T-cell (primary cell): Measurements from ENCODE around the gene MRPS10. TPM values are rescaled to one million over a fixed set of nuclear protein-coding genes. Genes with fewer than 3 reads are reported as not detected.

ENCODE experiments used
- ATAC-seq, 4 experiments: fragments of 200-7000 bp in 3 of 4; fragments of 150-1000 bp in 1 of 4; cut with Tn5 transposase; replicated peaks in 1 of 4; 1 replicate in 3 of 4; 2 replicates in 1 of 4; pipeline ENCODE4 v1.10.0; 2021; ENCODE audit warnings: moderate library complexity in 3 of 4, mild to moderate bottlenecking in 2 of 4, moderate number of reproducible peaks in 1 of 4
- CTCF ChIA-PET, 2 donors: fragments of 300-600 bp; sonication (Branson Sonifier 250); formaldehyde crosslinking; loops; one replicate each; lab custom pipeline; 2022; ENCODE audit warnings: antibody characterized with exemption in 2 of 2; lab: Charles Lee
- POLR2A ChIA-PET, 2 donors: fragments of 300-600 bp; sonication (Branson Sonifier 250); formaldehyde crosslinking; loops; one replicate each; lab custom pipeline; 2022; ENCODE audit warnings: antibody characterized with exemption in 2 of 2; lab: Charles Lee
- DNase-seq, 35 experiments: peaks; one replicate each; pipeline versions ENCODE4 v3.0.0 to v3.0.0-alpha.2; 2013 to 2023
- H3K27ac ChIP-seq: one replicate; pipeline ENCODE4 v1.5.1; 2013; ENCODE audit warnings: low read length
- H3K27me3 ChIP-seq, 2 experiments: replicated peaks in 1 of 2; 1 replicate in 1 of 2; 2 replicates in 1 of 2; pipeline versions ENCODE4 v1.6.1 to v1.7.0; 2013; ENCODE audit warnings: low read length in 1 of 2, mixed read lengths in 1 of 2; ENCODE audit not compliant: control insufficient read depth in 2 of 2, insufficient read depth in 2 of 2; ENCODE audit errors: extremely low read depth in 1 of 2
- H3K36me3 ChIP-seq, 2 donors: 1 replicate in 1 of 2; 2 replicates in 1 of 2; pipeline versions ENCODE4 v1.6.1 to v1.7.0; 2013; ENCODE audit warnings: low read length in 1 of 2; ENCODE audit not compliant: control insufficient read depth in 2 of 2, insufficient read depth in 1 of 2; ENCODE audit errors: extremely low read depth in 1 of 2
- H3K4me1 ChIP-seq, 2 experiments: 1 replicate in 1 of 2; 2 replicates in 1 of 2; pipeline versions ENCODE4 v1.6.1 to v1.7.0; 2013; ENCODE audit warnings: low read length in 2 of 2, mixed read lengths in 1 of 2; ENCODE audit not compliant: insufficient read depth in 2 of 2, control insufficient read depth in 1 of 2; ENCODE audit errors: extremely low read depth in 1 of 2
- H3K4me3 ChIP-seq, 2 donors: 1 replicate in 1 of 2; 2 replicates in 1 of 2; pipeline versions ENCODE4 v1.5.1 to v1.7.0; 2013; ENCODE audit warnings: mild to moderate bottlenecking in 2 of 2, low read length in 1 of 2, moderate library complexity in 1 of 2; ENCODE audit not compliant: control insufficient read depth in 1 of 2; ENCODE audit errors: extremely low read depth in 1 of 2
- H3K9me3 ChIP-seq: 2 replicates; pipeline ENCODE4 v1.7.0; 2013
- H3K27ac Mint-ChIP-seq, 2 donors: one replicate each; pipeline ENCODE4 v1.8.0; 2020 to 2021; ENCODE audit warnings: mild to moderate bottlenecking in 2 of 2, mixed read lengths in 2 of 2
- H3K27me3 Mint-ChIP-seq, 2 donors: one replicate each; pipeline ENCODE4 v1.8.0; 2021 to 2022; ENCODE audit warnings: mixed read lengths in 2 of 2
- H3K36me3 Mint-ChIP-seq: one replicate; pipeline ENCODE4 v1.8.0; 2021; ENCODE audit warnings: mixed read lengths
- H3K4me1 Mint-ChIP-seq, 3 donors: one replicate each; pipeline ENCODE4 v1.8.0; 2020 to 2022; ENCODE audit warnings: mixed read lengths in 3 of 3, mild to moderate bottlenecking in 1 of 3
- H3K4me3 Mint-ChIP-seq, 3 donors: one replicate each; pipeline ENCODE4 v1.8.0; 2020 to 2022; ENCODE audit warnings: mild to moderate bottlenecking in 3 of 3, mixed read lengths in 3 of 3, moderate library complexity in 3 of 3
- H3K9me3 Mint-ChIP-seq, 3 donors: one replicate each; pipeline ENCODE4 v1.8.0; 2020 to 2022; ENCODE audit warnings: mixed read lengths in 3 of 3
- WGBS: methylation state at CpG from one replicate; pipeline ENCODE4 v1.1.5; 2013; ENCODE audit warnings: missing lambda C conversion rate; ENCODE audit not compliant: insufficient coverage; 5-methylcytosine and 5-hydroxymethylcytosine counted together
- total RNA-seq, 35 experiments: library from RNA in 6 of 35; stranded (reverse) in 6 of 35; fragments of 120-200 nt in 1 of 35; gene quantifications; one replicate each; pipeline versions ENCODE4 v1.2.1 to v1.2.4 and lab custom pipeline; 2013 to 2026

MRPS10 gene
- total RNA-seq, 5 donors from 2014 or later (not counting 1 experiment from before 2014, with no cell fraction given) = 17.6 to 23.6 (median 20.5) TPM

DNA sequence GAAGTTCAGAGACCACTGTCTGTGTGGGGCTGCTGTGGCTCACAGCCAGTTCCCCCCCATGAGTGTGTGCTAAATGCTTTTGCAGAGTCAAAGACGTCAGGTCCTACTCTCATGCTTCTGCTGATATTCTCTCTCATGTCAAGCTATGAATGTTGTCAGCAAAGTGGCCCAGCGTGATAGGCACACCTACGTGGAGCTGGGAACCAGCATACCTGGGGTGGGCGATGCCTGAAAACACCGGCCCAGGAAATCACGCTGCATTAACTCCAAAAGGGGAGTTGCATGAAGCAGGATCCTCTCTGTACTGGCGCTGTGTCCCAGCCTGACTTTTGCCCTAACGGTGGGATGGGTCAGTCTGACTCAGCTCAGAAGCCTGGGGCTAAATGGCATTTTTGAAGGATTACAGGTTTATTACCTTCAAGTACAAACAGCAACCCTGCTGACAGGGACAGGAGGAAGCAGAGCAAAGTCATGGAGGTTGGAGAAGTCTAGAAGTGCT, 9.0 kb upstream of the MRPS10 start:
- ATAC-seq = no peak
- peaks cover 0 to 7% (median 6%) of the 10 kb centered on the region in 3 donors for H3K4me1 Mint-ChIP-seq
- ChIA-PET POLR2A (no interaction called here), CTCF (interaction anchor here in 1 of 2 donors (0.6 to 2.9 kb wide), 3 partner anchors 12 to 1320 kb away, joined by 3 to 13 read pairs (median 4); no protein-coding TSS in a partner anchor)
- Histone ChIP-seq H3K27ac (no peak overlapping the region), H3K36me3 (peaks cover 8 to 40% of the 10 kb centered on the region in 2 donors), H3K27me3 (no peaks in the 10 kb centered on the region), H3K4me3 (no peak overlapping the region), H3K9me3 (no peaks in the 10 kb centered on the region), H3K4me1 (no peaks in the 10 kb centered on the region)
- H3K27ac Mint-ChIP-seq = no peak overlapping the region
- H3K4me3 Mint-ChIP-seq = no peak overlapping the region
- no peaks in the 10 kb centered on the region for H3K9me3 Mint-ChIP-seq
- peaks cover 17% of the 10 kb centered on the region for H3K36me3 Mint-ChIP-seq
- H3K27me3 Mint-ChIP-seq = no peaks in the 10 kb centered on the region
- WGBS = 99% methylated on average over 7 of the region's 8 CpGs
- DNase-seq = no peak

DNA sequence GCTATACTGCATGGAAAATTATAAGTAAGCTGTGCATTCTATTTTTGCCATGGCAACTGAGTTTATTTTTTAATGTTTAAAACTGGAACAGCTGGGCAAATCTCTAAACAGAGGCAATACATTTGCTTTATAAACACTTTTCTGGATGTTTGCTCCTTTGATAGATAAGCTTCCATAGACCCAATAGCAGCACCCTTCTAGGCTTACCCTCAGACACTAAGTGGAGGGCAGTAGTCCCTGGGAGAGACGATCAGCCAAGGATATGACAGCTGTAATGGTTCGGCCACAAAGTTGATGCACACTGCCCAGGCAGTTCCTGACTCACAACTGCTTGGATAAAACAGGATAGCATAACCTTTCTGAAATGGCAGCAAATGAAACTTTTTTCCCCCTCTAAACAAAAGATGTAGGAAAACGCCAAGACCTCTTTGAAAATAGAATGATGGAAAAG, 8.5 kb upstream of the MRPS10 start:
- Histone ChIP-seq H3K4me1 (no peaks in the 10 kb centered on the region), H3K4me3 (no peak overlapping the region), H3K9me3 (no peaks in the 10 kb centered on the region), H3K27ac (no peak overlapping the region), H3K36me3 (peaks cover 8 to 35% of the 10 kb centered on the region in 2 donors), H3K27me3 (no peaks in the 10 kb centered on the region)
- CTCF ChIA-PET = interaction anchor here in 1 of 2 donors (0.6 to 2.9 kb wide), 3 partner anchors 11 to 1320 kb away, joined by 3 to 13 read pairs (median 4); no protein-coding TSS in a partner anchor
- ATAC-seq = no peak
- H3K4me1 Mint-ChIP-seq = peaks cover 0 to 7% (median 6%) of the 10 kb centered on the region in 3 donors
- WGBS = no CpG with 5 or more reads among the region's 3 CpGs
- no peaks in the 10 kb centered on the region for H3K27me3 Mint-ChIP-seq
- no peaks in the 10 kb centered on the region for H3K9me3 Mint-ChIP-seq
- no peak overlapping the region for H3K27ac Mint-ChIP-seq
- H3K36me3 Mint-ChIP-seq = peaks cover 17% of the 10 kb centered on the region
- POLR2A ChIA-PET = no interaction called here
- no peak overlapping the region for H3K4me3 Mint-ChIP-seq
- no peak for DNase-seq

DNA sequence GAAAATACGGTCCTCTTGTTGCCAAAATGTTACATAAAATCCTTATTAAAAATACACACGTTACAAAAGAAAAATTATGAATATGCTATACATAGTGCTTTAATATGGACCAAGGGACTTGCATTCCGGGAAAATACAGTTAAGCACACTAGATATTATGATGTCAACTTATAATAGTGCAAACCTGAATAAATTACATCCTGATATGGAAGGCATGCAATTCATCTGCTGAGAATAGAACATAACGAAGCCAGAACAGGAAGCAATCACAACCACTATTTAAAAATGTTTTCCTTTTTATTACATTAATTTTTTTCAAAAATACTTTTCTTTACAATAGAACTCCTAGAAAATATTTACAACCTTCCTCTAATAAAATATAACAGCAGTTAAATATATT, 7.8 kb upstream of the MRPS10 start:
- Histone ChIP-seq H3K9me3 (no peaks in the 10 kb centered on the region), H3K4me3 (no peak overlapping the region), H3K36me3 (peaks cover 5 to 28% of the 10 kb centered on the region in 2 donors), H3K4me1 (no peaks in the 10 kb centered on the region), H3K27ac (no peak overlapping the region), H3K27me3 (no peaks in the 10 kb centered on the region)
- no peak for ATAC-seq
- H3K9me3 Mint-ChIP-seq = no peaks in the 10 kb centered on the region
- no peak for DNase-seq
- no peaks in the 10 kb centered on the region for H3K27me3 Mint-ChIP-seq
- peaks cover 17% of the 10 kb centered on the region for H3K36me3 Mint-ChIP-seq
- no peak overlapping the region for H3K27ac Mint-ChIP-seq
- POLR2A ChIA-PET = no interaction called here
- WGBS = no CpG with 5 or more reads among the region's 4 CpGs
- H3K4me3 Mint-ChIP-seq = no peak overlapping the region
- CTCF ChIA-PET = interaction anchor here in 1 of 2 donors (0.7 to 2.9 kb wide), 3 partner anchors 10 to 285 kb away, joined by 3 to 13 read pairs (median 8); no protein-coding TSS in a partner anchor
- peaks cover 0 to 7% (median 6%) of the 10 kb centered on the region in 3 donors for H3K4me1 Mint-ChIP-seq

DNA sequence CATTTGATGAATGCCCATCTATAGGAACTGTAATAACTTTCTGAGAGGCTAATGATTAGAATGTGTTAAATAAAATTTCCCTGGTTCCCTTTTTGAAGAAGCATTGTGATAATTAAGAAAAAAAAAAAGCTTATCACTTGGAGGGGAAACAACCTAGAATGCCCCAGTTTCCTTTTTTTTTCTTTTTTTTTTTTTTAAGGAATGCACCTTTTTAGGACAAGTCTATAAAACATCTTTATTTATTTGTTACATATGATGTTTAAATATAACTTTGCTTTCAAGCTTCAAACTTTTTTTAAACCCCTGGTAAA, 7.3 kb upstream of the MRPS10 start:
- Histone ChIP-seq H3K9me3 (no peaks in the 10 kb centered on the region), H3K27ac (no peak overlapping the region), H3K4me1 (no peaks in the 10 kb centered on the region), H3K4me3 (no peak overlapping the region), H3K36me3 (peaks cover 3 to 26% of the 10 kb centered on the region in 2 donors), H3K27me3 (no peaks in the 10 kb centered on the region)
- H3K27me3 Mint-ChIP-seq = no peaks in the 10 kb centered on the region
- no peaks in the 10 kb centered on the region for H3K9me3 Mint-ChIP-seq
- peaks cover 17% of the 10 kb centered on the region for H3K36me3 Mint-ChIP-seq
- peaks cover 0 to 7% (median 6%) of the 10 kb centered on the region in 3 donors for H3K4me1 Mint-ChIP-seq
- no peak overlapping the region for H3K4me3 Mint-ChIP-seq
- ChIA-PET POLR2A (no interaction called here), CTCF (interaction anchor here in 1 of 2 donors (0.7 to 2.9 kb wide), 3 partner anchors 10 to 286 kb away, joined by 3 to 13 read pairs (median 8); no protein-coding TSS in a partner anchor)
- no peak overlapping the region for H3K27ac Mint-ChIP-seq
- ATAC-seq (no peak), DNase-seq (no peak)

DNA sequence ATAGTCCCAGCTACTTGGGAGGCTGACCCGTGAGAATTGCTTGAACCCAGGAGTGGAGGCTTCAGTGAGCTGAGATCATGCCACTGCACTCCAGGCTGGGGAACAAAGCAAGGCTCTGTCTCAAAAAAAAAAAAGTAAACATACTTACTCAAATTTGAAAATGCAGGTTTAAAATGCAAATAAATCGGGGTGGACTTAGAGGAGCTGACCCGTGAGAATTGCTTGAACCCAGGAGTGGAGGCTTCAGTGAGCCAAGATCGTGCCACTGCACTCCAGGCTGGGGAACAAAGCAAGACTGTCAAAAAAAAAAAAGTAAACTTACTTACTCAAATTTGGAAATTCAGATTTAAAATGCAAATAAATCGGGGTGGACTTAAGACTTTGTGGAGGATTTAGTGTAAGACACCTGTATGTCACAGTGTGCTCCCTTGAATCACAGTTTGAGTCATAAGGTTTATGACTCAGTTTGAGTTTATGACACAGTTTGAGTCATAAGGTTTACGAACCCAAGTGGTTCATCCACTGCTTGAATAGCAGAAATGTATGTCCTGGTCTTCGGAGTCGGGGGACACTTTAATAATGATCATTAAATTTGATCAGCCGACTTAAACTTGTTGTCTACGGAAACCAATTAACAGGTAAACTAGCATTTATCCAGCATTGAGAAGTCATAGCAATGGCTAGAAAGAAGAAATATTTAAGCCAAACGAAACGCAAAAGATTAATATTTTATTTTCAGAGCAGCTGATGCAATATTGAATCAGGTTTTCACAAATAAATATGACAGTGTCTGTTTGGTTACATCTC, 6.8 kb upstream of the MRPS10 start:
- ChIA-PET POLR2A (interaction anchor here in 1 of 2 donors (0.6 kb wide), 1 partner anchor 10 kb away, joined by 5 read pairs; no protein-coding TSS in a partner anchor), CTCF (interaction anchor here in 1 of 2 donors (0.7 to 2.9 kb wide), 2 partner anchors 9 to 269 kb away, joined by 3 to 13 read pairs; no protein-coding TSS in a partner anchor)
- Mint-ChIP-seq H3K27me3 (no peaks in the 10 kb centered on the region), H3K9me3 (no peaks in the 10 kb centered on the region), H3K4me3 (no peak overlapping the region), H3K36me3 (peaks cover 14% of the 10 kb centered on the region), H3K27ac (peak overlapping the region; percentile 48 to 49), H3K4me1 (peaks cover 0 to 7% (median 6%) of the 10 kb centered on the region in 3 donors)
- Histone ChIP-seq H3K4me3 (no peak overlapping the region), H3K27me3 (no peaks in the 10 kb centered on the region), H3K4me1 (no peaks in the 10 kb centered on the region), H3K36me3 (peaks cover 3 to 22% of the 10 kb centered on the region in 2 donors), H3K9me3 (no peaks in the 10 kb centered on the region), H3K27ac (no peak overlapping the region)
- 43% methylated on average over 6 of the region's 12 CpGs for WGBS
- ATAC-seq (peak in 2 of 4 experiments; percentile 51 to 80), DNase-seq (no peak)

DNA sequence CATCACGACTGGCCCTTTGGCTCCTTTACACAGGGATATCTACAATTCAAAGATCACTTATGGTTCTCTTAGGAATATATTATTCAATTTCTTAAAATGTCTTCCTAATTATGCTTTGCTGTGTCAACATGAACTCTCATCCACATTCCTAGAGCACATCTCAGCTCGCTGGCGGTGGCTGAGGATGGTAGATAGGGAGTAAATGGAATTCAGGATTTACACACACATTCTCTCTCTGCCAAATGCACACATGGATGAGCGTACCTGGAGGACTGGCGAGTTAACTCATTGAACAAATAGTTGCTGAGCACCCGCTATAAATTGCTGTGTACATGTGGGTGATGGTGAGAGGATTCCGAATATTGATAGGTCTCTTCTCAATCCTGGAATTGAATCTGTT, 4.8 kb upstream of the MRPS10 start:
- H3K9me3 Mint-ChIP-seq = no peaks in the 10 kb centered on the region
- H3K36me3 ChIP-seq = peaks cover 2 to 3% of the 10 kb centered on the region in 2 donors
- peaks cover under 1% of the 10 kb centered on the region for H3K36me3 Mint-ChIP-seq
- DNase-seq (no peak), ATAC-seq (no peak)
- CTCF ChIA-PET = no interaction called here
- H3K4me1 ChIP-seq = peaks cover 0 to 7% of the 10 kb centered on the region in 2 experiments
- H3K4me1 Mint-ChIP-seq = peaks cover 7 to 12% (median 12%) of the 10 kb centered on the region in 3 donors
- H3K9me3 ChIP-seq = no peaks in the 10 kb centered on the region
- POLR2A ChIA-PET = interaction anchor here in 1 of 2 donors (0.7 kb wide), 1 partner anchor 169 kb away, joined by 3 read pairs; no protein-coding TSS in a partner anchor
- H3K4me3 Mint-ChIP-seq = no peak overlapping the region
- H3K4me3 ChIP-seq = no peak overlapping the region
- no peaks in the 10 kb centered on the region for H3K27me3 ChIP-seq
- H3K27ac Mint-ChIP-seq = no peak overlapping the region
- H3K27ac ChIP-seq = no peak overlapping the region
- no peaks in the 10 kb centered on the region for H3K27me3 Mint-ChIP-seq
- no CpG with 5 or more reads among the region's 7 CpGs for WGBS
